Measurements from ENCODE around the gene GRPEL1.

DNA sequence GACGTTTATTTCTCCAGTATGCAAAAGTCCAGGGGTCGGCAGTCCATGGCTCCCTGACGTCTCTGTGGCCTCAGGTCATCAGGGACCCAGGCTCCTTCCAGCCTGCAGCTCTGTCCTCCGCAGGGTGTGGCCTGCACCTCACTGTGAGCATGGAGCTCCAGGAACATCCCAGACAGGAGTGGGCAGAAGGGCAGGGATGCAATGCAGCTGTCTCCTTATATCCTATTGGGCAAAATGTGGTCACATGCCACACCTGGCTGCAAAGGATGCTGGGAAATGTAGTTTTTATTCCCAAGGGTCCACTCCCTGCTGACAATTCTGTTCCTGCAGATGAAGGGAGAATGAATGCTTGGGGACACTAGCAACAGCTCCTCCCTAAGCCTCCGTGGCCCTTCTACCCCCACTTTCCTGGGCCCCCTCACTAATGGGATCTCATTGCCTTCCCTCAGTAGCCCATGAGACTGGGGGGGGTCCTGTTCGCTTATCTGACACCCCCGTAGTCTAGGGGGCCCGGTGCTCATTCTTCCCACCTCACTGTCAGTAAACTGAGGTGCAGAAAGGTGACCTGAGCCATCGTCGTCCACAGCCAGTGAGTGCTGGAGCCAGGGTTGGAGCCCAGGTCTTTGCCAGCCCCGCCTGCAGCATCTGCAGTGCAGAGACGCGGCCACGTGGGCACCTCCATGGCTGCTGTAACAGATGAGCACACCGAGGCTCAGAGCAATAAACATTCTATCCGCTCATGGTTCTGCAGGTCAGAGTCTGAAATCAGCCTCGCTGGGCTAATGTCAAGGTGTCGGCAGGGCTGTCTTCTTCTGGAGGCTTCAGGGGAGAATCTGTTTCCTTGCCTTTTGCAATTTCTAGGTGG lies 5.9 kb upstream of the GRPEL1 start:
- TF ChIP-seq CTCF (IDR thresholded peaks at IDR 0.05; ENCODE audit: insufficient read depth, low read depth, low read length) (no peak), EZH2 (IDR thresholded peaks at IDR 0.05; ENCODE audit: insufficient read depth, low read length) (no peak)
